GM08714 (cell line): ENCODE measurements around the gene STK10.

Experiments
- H3K4me3 ChIP-seq: fragments of 200-500 bp; sonication (Bioruptor generic); 2 replicates; pipeline ENCODE4 v1.5.1; 2014; ENCODE audit warnings: mild to moderate bottlenecking, low read length, inconsistent platforms
- ZNF274 ChIP-seq: IDR thresholded peaks from 2 replicates; pipeline ENCODE4 v1.6.1; 2012; ENCODE audit warnings: mild to moderate bottlenecking, low read depth, low read length

STK10 gene

DNA sequence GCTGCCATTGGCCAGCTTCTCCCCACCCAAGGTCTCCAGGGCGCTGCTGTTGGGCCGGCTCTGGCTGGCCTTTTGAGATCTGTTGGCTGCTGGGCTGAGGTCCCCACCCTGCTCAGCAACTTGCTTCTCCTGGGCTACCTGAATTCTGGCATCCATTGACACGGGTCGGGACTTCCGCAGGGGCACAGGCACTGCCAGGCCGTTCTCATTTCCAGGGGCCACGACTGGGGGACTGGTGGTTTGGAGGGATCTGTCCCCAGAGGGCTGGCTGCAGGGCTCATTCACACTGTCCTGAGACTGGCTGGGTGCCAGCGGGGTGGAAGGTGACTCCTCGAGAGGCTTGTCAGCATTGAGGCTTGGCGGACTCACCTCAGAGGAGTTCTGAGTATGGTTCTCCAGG lies 94.5 kb downstream of the STK10 start:
- H3K4me3 ChIP-seq, result no peak overlapping the region
- TF ChIP-seq ZNF274, result no peak

GRCh38 chr5:172091956-172092732 lies 95.9 kb downstream of the STK10 start:
- no peak for TF ChIP-seq ZNF274
- H3K4me3 ChIP-seq, result no peak overlapping the region

- no peak overlapping the region for H3K4me3 ChIP-seq
- TF ChIP-seq ZNF274, result no peak
Observed at GRCh38 chr5:172090976-172091547, 97.0 kb downstream of the STK10 start.

- H3K4me3 ChIP-seq, result no peak overlapping the region
- no peak for TF ChIP-seq ZNF274
Observed at GRCh38 chr5:172089298-172090117, 98.5 kb downstream of the STK10 start.

DNA sequence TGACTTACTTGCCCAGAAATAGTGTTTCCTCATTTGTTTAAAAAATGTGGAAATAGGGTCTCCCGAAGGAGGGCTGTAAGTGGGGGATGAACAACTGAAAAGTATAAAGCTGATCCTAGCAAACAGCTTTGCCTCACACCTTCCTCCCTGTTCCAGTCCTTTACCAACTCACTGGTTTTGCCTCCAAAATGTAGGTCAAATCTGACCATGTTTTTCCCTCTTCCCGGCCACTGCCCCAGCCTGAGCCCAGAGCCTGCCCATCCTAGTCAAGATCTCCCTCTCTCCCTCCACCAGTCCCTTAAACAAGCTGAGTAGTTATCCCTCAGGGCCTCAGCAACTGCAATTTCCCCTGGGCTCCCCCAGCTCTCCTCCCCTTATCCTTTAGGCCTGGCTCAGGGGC lies 99.2 kb downstream of the STK10 start:
- TF ChIP-seq ZNF274, result no peak
- no peak overlapping the region for H3K4me3 ChIP-seq

- H3K4me3 ChIP-seq, result no peak overlapping the region
- no peak for TF ChIP-seq ZNF274
Observed at GRCh38 chr5:172086194-172086975, 101.6 kb downstream of the STK10 start.

GRCh38 chr5:172085738-172086137 lies 102.3 kb downstream of the STK10 start:
- H3K4me3 ChIP-seq, result no peak overlapping the region
- TF ChIP-seq ZNF274, result no peak

- no peak overlapping the region for H3K4me3 ChIP-seq
- TF ChIP-seq ZNF274, result no peak
Observed at GRCh38 chr5:172082180-172082579, 105.8 kb downstream of the STK10 start.

DNA sequence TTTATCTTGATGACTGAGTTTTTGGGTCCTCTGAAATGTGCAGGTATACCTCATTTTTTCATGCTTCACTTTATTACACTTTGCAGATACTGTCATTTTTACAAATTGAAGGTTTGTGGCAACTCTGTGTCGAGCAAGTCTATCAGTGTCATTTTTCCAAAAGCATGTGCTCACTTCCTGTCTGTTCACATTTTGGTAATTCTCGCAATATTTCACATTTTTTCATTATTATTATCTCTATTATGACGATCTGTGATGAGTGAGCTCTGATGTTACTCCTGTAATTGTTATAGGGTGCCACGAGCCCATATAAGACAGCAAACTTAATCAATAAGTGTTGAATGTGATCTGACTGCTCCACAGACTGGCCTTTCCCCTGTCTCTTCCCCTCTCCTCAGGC lies 108.1 kb downstream of the STK10 start:
- H3K4me3 ChIP-seq, result no peak overlapping the region
- no peak for TF ChIP-seq ZNF274

DNA sequence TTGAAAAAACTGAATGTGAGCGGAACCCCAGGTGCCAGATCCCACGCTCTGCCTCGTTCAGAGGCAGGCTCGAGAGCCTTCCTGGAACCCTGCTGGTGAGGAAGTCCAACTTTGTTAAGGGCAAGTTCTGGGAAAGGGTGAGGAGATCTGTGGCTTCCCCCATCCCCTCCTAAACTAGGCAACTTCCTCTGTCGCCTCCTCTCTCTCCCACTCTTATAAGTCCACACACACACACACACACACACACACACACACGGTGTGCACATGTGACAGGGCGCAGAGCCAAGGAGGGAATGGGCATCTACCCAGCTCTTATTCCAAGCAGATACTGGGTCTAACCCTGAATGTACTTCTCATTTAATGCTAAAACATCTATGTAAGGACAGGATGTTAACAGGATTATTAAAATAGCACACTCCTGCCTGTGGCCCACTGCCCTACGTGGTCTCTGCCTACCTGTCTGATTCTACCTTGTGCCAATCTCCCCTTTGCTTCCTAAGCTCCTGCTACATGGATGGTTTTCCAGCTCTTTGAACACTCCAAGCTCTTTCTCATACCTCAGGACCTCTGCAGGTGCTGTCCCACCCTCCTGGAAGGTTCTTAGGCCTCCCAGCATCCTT lies 109.2 kb downstream of the STK10 start:
- no peak for TF ChIP-seq ZNF274
- no peak overlapping the region for H3K4me3 ChIP-seq

DNA sequence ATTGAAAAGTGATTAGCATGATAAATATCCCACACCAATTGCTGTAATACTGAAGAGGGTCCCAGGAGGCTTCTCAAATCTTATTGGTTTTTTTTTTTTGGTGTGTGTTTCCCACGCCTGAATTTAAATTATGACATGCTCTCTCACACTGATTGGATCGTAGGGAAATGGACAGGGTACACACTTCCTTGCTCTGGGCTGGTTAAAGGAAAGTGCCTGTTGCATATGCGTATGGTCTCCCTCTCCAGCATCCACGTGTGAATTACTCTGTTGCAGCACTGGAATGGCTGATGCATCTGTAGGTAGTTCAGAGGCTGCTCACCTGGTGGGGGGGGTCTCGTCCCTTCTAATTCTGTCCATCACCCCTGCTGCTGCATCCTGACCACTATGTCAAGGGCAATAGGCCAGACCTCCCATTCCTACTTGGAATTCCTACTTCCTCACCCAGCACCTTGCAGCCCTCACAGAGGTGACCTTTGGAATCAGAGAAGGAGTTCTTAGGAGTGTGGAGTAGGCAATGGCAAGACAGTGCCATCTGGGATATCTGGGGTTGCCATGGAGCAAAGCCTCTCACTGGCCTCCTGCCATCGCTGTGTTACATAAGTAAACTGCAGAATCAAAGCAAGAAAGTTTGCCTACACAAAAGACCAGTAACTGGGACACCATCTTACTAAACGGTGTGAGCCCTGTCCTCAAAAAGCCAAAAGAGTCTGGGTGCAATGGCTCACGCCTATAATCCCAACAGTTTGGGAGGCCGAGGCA lies 110.2 kb downstream of the STK10 start:
- TF ChIP-seq ZNF274, result no peak
- H3K4me3 ChIP-seq, result no peak overlapping the region

DNA sequence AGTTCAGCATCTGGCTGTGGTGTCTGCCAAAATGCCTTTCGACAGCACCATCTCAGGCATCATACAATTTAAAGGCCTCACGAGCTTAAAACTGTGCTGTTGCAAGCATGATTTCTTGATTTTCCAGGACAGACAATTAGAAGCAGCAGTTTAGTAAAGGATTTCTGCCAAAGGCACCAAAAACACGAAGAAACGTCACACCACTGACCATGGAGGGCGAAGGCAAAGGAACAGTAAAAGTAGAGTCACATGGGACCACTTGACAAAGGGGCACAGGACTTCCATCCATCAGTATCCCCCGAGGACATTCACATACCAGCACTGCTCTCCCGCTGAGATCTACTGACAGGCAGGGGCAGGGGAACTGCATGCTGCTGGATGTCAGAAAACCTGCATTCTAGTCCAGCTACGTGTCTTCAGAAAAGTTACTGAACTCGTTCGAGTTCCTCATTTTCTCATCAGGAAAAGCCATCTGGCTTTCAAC lies 111.2 kb downstream of the STK10 start:
- no peak for TF ChIP-seq ZNF274

GRCh38 chr5:172075656-172076055 lies 112.4 kb downstream of the STK10 start:
- TF ChIP-seq ZNF274, result no peak
- no peak overlapping the region for H3K4me3 ChIP-seq

More for the DNA sequence above, 111.2 kb downstream of the STK10 start:
- no peak overlapping the region for H3K4me3 ChIP-seq
